Keratinocyte (primary cell): Measurements from ENCODE around the gene DUSP2. TPM values are rescaled to one million over a fixed set of nuclear protein-coding genes. Genes with fewer than 3 reads are reported as not detected.

Source experiments
- DNase-seq: peaks from one replicate; pipeline ENCODE4 v3.0.0-alpha.2; 2011; ENCODE audit warnings: low read depth, missing footprints, low spot score
- FAIRE-seq: peaks from 2 replicates; lab custom pipeline; 2011; peaks lifted over from hg19 to GRCh38; lab: Jason Lieb, UNC
- H2AFZ ChIP-seq: 2 replicates; pipeline ENCODE4 v1.6.0; 2012; ENCODE audit warnings: low read length, control low read depth, inconsistent platforms; ENCODE audit not compliant: control insufficient read depth
- H3K27ac ChIP-seq: 2 replicates; pipeline ENCODE4 v1.5.1; 2011; ENCODE audit warnings: low read length; ENCODE audit not compliant: control insufficient read depth, insufficient read depth
- H3K27me3 ChIP-seq: 3 replicates; pipeline ENCODE4 v1.6.0; 2011; ENCODE audit warnings: low read length; ENCODE audit not compliant: control insufficient read depth, insufficient read depth; ENCODE audit errors: extremely low read depth
- H3K36me3 ChIP-seq, 2 experiments: 2 replicates in 1 of 2; 3 replicates in 1 of 2; pipeline ENCODE4 v1.5.1; 2011; ENCODE audit warnings: low read length in 2 of 2, mild to moderate bottlenecking in 1 of 2; ENCODE audit not compliant: control insufficient read depth in 2 of 2, insufficient read depth in 2 of 2; ENCODE audit errors: extremely low read depth in 1 of 2
- H3K4me1 ChIP-seq: 3 replicates; pipeline ENCODE4 v1.5.1; 2011; ENCODE audit warnings: low read length; ENCODE audit not compliant: control insufficient read depth, insufficient read depth; ENCODE audit errors: extremely low read depth
- H3K4me2 ChIP-seq: 3 replicates; pipeline ENCODE4 v1.6.0; 2011; ENCODE audit warnings: low read depth, low read length; ENCODE audit not compliant: control insufficient read depth, insufficient read depth; ENCODE audit errors: extremely low read depth
- H3K4me3 ChIP-seq, 3 experiments: fragments of 200-600 bp in 1 of 3; sonication (generic) in 1 of 3; 2 replicates in 2 of 3; 3 replicates in 1 of 3; pipeline ENCODE4 v1.5.1; 2011 to 2016; ENCODE audit warnings: low read length in 3 of 3, mild to moderate bottlenecking in 3 of 3, control low read depth in 2 of 3, inconsistent platforms in 1 of 3, low read depth in 1 of 3, mixed read lengths in 1 of 3, mixed run types in 1 of 3, moderate library complexity in 1 of 3; ENCODE audit not compliant: control insufficient read depth in 2 of 3, insufficient read depth in 2 of 3; ENCODE audit errors: extremely low read depth in 1 of 3
- H3K79me2 ChIP-seq: 2 replicates; pipeline ENCODE4 v1.6.0; 2012; ENCODE audit warnings: low read length; ENCODE audit not compliant: control insufficient read depth, insufficient read depth
- H3K9ac ChIP-seq: 3 replicates; pipeline ENCODE4 v1.6.0; 2011; ENCODE audit warnings: low read length; ENCODE audit not compliant: control insufficient read depth, insufficient read depth; ENCODE audit errors: extremely low read depth
- H3K9me1 ChIP-seq: 3 replicates; pipeline ENCODE4 v1.6.0; 2011; ENCODE audit warnings: low read length; ENCODE audit not compliant: control insufficient read depth, insufficient read depth; ENCODE audit errors: extremely low read depth
- H3K9me3 ChIP-seq: 2 replicates; pipeline ENCODE4 v1.5.1; 2012; ENCODE audit warnings: low read depth, low read length; ENCODE audit not compliant: control insufficient read depth
- H4K20me1 ChIP-seq: 3 replicates; pipeline ENCODE4 v1.6.0; 2011; ENCODE audit warnings: low read length; ENCODE audit not compliant: control insufficient read depth, insufficient read depth; ENCODE audit errors: extremely low read depth
- EZH2 ChIP-seq: IDR thresholded peaks from one replicate; pipeline ENCODE4 v1.6.1; 2012; ENCODE audit warnings: inconsistent platforms, mild to moderate bottlenecking, low read length, moderate library complexity
- dilution Hi-C: fragments of 300-500 bp; cut with MboI; formaldehyde crosslinking; loops from one replicate; pipeline ENCODE4 v1.7.0; 2020; ENCODE audit warnings: low sequenced_read_pairs; ENCODE audit not compliant: extremely low pct_ligation_motif_present
- polyA plus RNA-seq, 5 experiments: library from polyadenylated mRNA; depleted of rRNA in 3 of 5; stranded (reverse) in 3 of 5; stranded (forward) in 1 of 5; unstranded in 1 of 5; fragments of >200 nt; gene quantifications; 1 replicate in 1 of 5; 2 replicates in 3 of 5; 3 replicates in 1 of 5; pipeline versions ENCODE4 v1.2.1 to v1.2.3, GENCODE V29; 2011 to 2012; ENCODE audit warnings: missing spikeins in 2 of 5, low read depth in 1 of 5, low replicate concordance in 1 of 5
- TF ChIP-seq, protein P1 (sequence below), 3 experiments: IDR thresholded peaks in 1 of 3; conservative IDR thresholded peaks in 1 of 3; optimal IDR thresholded peaks in 1 of 3; 2 replicates in 2 of 3; 3 replicates in 1 of 3; pipeline versions ENCODE3 to v1.5.1; 2011; ENCODE audit warnings: low read length in 3 of 3, mild to moderate bottlenecking in 3 of 3, moderate library complexity in 2 of 3, control low read depth in 1 of 3, inconsistent platforms in 1 of 3; ENCODE audit not compliant: insufficient read depth in 2 of 3; ENCODE audit errors: extremely low read depth in 1 of 3

Gene DUSP2
- polyA plus RNA-seq, 1 donor (not counting 4 experiments of a cell fraction or from before 2014, with no cell fraction given), result 1.2 TPM

DNA sequence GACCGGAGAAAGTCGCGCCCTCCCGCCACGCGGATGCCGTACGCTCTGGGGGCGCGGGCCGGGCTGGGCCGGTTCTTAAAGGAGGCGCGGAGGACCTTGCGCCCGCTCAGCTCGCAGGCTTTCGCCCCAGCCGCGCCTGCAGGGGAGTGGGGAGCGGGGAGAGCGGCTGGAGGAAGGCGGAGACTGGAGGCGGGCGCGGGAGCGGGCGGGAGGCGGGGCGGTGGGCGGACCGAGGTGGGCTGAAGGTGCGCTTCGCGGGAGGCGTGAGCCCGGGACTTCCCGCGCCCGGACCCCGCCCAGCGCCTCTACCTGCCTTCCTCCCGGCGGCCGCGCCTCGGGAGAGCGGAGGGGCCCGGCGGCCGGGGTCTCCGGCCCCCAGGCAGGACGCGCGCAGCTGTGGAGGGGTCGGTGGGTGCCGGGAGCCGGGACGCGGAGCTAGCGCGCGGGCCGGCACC, 28.8 kb downstream of the DUSP2 start, which contains the start of gene ADRA2B:
Gene ADRA2B, minus strand, starts transcription at position 148 of the 455 bp plus-strand sequence. CDS start 422 bp downstream, outside the sequence.
- no peaks in the 10 kb centered on the region for H3K9me1 ChIP-seq
- H2AFZ ChIP-seq, result peak within 1 kb of the TSS; percentile 58
- dilution Hi-C loops, result no loop called here
- no peaks in the 10 kb centered on the region for H4K20me1 ChIP-seq
- H3K9ac ChIP-seq, result peak within 1 kb of the TSS; percentile 39
- no peaks in the 10 kb centered on the region for H3K79me2 ChIP-seq
- no peak within 1 kb of the TSS for H3K27ac ChIP-seq
- H3K4me1 ChIP-seq, result peaks cover 5% of the 10 kb centered on the region
- TF ChIP-seq EZH2, result no peak
- TF ChIP-seq, protein P1, sequence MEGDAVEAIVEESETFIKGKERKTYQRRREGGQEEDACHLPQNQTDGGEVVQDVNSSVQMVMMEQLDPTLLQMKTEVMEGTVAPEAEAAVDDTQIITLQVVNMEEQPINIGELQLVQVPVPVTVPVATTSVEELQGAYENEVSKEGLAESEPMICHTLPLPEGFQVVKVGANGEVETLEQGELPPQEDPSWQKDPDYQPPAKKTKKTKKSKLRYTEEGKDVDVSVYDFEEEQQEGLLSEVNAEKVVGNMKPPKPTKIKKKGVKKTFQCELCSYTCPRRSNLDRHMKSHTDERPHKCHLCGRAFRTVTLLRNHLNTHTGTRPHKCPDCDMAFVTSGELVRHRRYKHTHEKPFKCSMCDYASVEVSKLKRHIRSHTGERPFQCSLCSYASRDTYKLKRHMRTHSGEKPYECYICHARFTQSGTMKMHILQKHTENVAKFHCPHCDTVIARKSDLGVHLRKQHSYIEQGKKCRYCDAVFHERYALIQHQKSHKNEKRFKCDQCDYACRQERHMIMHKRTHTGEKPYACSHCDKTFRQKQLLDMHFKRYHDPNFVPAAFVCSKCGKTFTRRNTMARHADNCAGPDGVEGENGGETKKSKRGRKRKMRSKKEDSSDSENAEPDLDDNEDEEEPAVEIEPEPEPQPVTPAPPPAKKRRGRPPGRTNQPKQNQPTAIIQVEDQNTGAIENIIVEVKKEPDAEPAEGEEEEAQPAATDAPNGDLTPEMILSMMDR (optimal IDR thresholded peaks at IDR 0.05 in 1 of 3, IDR thresholded peaks at IDR 0.05 in 1 of 3, conservative IDR thresholded peaks at IDR 0.05 in 1 of 3; ENCODE audit: extremely low read depth in 1 of 3, insufficient read depth in 2 of 3, low read length in 3 of 3), result no peak
- DNase-seq (no peak), FAIRE-seq (no peak)
- no peaks in the 10 kb centered on the region for H3K36me3 ChIP-seq
- H3K4me2 ChIP-seq, result peak within 1 kb of the TSS; percentile 84
- H3K9me3 ChIP-seq, result no peaks in the 10 kb centered on the region
- H3K4me3 ChIP-seq, result peak within 1 kb of the TSS; percentile 43 to 70 (median 46)
- H3K27me3 ChIP-seq, result peaks cover 44% of the 10 kb centered on the region

GRCh38 chr2:96115631-96116423, 29.4 kb downstream of the DUSP2 start:
- peak overlapping the region; percentile 2 for H2AFZ ChIP-seq
- dilution Hi-C loops, result no loop called here
- no peaks in the 10 kb centered on the region for H3K36me3 ChIP-seq
- H3K4me2 ChIP-seq, result peak overlapping the region; percentile 41
- FAIRE-seq (no peak), DNase-seq (no peak)
- H3K9ac ChIP-seq, result no peak overlapping the region
- H4K20me1 ChIP-seq, result no peaks in the 10 kb centered on the region
- H3K27me3 ChIP-seq, result peaks cover 40% of the 10 kb centered on the region
- TF ChIP-seq, protein P1 (optimal IDR thresholded peaks at IDR 0.05 in 1 of 3, IDR thresholded peaks at IDR 0.05 in 1 of 3, conservative IDR thresholded peaks at IDR 0.05 in 1 of 3; ENCODE audit: extremely low read depth in 1 of 3, insufficient read depth in 2 of 3, low read length in 3 of 3), result no peak
- no peak for TF ChIP-seq EZH2
- H3K4me3 ChIP-seq, result peak overlapping the region in 2 of 3 experiments; percentile 46 to 70
- H3K9me3 ChIP-seq, result no peaks in the 10 kb centered on the region
- H3K79me2 ChIP-seq, result no peaks in the 10 kb centered on the region
- no peak overlapping the region for H3K27ac ChIP-seq
- H3K4me1 ChIP-seq, result peaks cover 5% of the 10 kb centered on the region
- no peaks in the 10 kb centered on the region for H3K9me1 ChIP-seq
